SK-N-SH treated with all-trans-retinoic acid at 6 μM for 48 hours (cell line): ENCODE data around the gene NDUFA8.

Source experiments
- CSRNP3 ChIP-seq: fragments of 250-450 bp; sonication (Bioruptor Pico); IDR thresholded peaks from 2 replicates; pipeline ENCODE4 v1.5.1; 2021; ENCODE audit warnings: mild to moderate bottlenecking, moderate library complexity
- ZFP3 ChIP-seq: fragments of 250-450 bp; sonication (Bioruptor Pico); IDR thresholded peaks from 2 replicates; pipeline ENCODE4 v1.5.0; 2020; ENCODE audit warnings: mild to moderate bottlenecking, moderate library complexity

- TF ChIP-seq CSRNP3 (CRISPR knock-in tag) (no peak), ZFP3 (CRISPR knock-in tag) (no peak)
These were observed 48.0 kb downstream of the NDUFA8 start for GRCh38 chr9:122111413-122112085.
